K562 treated with DMSO at 1 percent for 4 hours (cell line): Measurements from ENCODE around the gene CD69. TPM values are rescaled to one million over a fixed set of nuclear protein-coding genes. Genes with fewer than 3 reads are reported as not detected.

Experiments used
- total RNA-seq: library from RNA; unstranded; fragments of 300-600 nt; gene quantifications from 2 replicates; pipeline ENCODE4 v1.2.3, GENCODE V29; 2022; ENCODE audit not compliant: insufficient read depth

The CD69 gene
- 1.1 and 3.2 TPM in 2 replicates for total RNA-seq

DNA sequence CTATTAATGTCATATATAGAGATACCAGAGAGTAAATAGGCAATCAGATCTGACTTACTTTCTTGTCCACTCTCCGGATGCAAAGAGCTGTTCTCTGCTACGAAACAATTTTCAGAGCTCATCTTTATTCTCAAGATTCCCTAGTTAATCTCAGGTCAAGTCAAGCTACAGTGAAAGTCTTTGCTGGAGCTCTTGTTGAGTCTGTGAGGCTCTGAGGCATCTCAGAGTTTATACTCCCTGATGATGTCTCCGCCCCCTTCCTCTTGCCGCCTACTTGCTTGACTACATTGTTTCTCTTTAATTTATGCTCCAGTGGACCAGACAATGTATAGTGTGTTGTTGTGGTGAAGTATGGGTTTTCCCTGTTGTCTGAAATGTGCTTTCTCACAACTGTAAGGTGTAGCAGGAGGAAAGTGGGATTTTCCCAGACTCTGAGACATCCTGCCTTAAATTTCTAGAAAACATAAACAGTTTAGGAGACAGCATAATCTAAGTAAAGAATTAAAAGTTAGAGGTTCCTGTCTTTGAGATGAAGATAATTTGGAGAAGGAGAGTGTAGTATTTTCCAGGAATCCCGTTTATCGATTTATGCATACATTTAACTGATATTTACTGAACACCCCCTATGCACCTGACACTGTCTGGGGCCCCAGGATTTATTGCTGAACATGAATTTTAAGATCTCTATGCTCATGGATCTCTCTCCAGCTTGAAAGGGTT is at the start of gene CD69:
Gene CD69, minus strand, starts transcription at position 203 of the 720 bp plus-strand sequence. Its CDS starts 81 bp downstream, at position 122.

DNA sequence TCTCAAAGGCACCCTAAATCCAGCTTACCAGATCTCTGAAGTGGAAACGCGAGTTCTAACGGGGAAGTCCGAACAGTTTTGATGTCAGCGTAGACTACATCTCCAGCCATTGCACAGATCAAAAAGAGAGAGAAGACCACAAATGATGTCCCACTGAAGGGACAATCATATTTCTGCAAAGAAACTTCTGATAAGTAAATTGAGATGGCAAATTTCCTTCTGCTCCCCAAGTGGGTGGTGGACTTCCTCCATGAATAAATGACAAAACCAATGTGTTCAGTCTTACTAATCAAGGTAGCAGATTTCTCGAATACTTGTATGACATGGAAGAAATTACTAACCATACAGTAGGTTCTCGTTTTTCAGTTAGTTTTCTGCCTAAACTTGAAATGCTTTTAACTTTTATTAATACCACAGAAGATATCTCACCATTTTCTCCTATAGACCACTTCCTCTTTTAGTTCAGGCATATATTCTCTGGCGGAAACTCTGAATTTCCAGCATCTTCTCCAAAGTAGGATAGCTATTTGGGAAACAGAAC is 27.7 kb downstream of the CD69 start, which contains the start of gene CLECL1:
Gene CLECL1, minus strand, starts transcription at position 177 of the 541 bp plus-strand sequence.

Other genes starting within 250 kb of the CD69 start
- not detected in 2 replicates for gene KLRB1, start 153.0 kb downstream of the CD69 start, total RNA-seq
- 1.5 and 1.7 TPM in 2 replicates for gene CLEC2D, start 91.2 kb downstream of the CD69 start, total RNA-seq
- not detected in 2 replicates for gene CLECL1, start 27.8 kb downstream of the CD69 start, total RNA-seq
- gene KLRF1, start 66.6 kb upstream of the CD69 start, total RNA-seq = not detected in 2 replicates
- gene CLEC2B, start 108.5 kb upstream of the CD69 start, total RNA-seq = 0.90 TPM in 1 of 2 replicates, not detected in the other
- not detected in 2 replicates for gene KLRF2, start 120.6 kb upstream of the CD69 start, total RNA-seq
- not detected in 2 replicates for gene CLEC2A, start 171.5 kb upstream of the CD69 start, total RNA-seq
- not detected in 2 replicates for gene CLEC12A, start 210.5 kb upstream of the CD69 start, total RNA-seq
- not detected in 2 replicates for gene CLEC1B, start 238.2 kb upstream of the CD69 start, total RNA-seq
- not detected in 2 replicates for gene CLEC12B, start 249.7 kb upstream of the CD69 start, total RNA-seq